HG03045 (cell line): ENCODE data around the gene AGPAT3.
A peak's percentile ranks its signal among the peaks of the same experiment; 100 is the strongest.
"Not testable (repeated sequence)": the region's sequence is repeated elsewhere in the genome, so short reads cannot be mapped to it uniquely, and the experiment has no call there.

Source experiments
- ATAC-seq: cut with Tn5 transposase; IDR thresholded peaks from one replicate; pipeline ENCODE4 v1.9.1; 2021; ENCODE audit warnings: mild to moderate bottlenecking, moderate library complexity; ENCODE audit not compliant: unreplicated experiment

AGPAT3 gene

DNA sequence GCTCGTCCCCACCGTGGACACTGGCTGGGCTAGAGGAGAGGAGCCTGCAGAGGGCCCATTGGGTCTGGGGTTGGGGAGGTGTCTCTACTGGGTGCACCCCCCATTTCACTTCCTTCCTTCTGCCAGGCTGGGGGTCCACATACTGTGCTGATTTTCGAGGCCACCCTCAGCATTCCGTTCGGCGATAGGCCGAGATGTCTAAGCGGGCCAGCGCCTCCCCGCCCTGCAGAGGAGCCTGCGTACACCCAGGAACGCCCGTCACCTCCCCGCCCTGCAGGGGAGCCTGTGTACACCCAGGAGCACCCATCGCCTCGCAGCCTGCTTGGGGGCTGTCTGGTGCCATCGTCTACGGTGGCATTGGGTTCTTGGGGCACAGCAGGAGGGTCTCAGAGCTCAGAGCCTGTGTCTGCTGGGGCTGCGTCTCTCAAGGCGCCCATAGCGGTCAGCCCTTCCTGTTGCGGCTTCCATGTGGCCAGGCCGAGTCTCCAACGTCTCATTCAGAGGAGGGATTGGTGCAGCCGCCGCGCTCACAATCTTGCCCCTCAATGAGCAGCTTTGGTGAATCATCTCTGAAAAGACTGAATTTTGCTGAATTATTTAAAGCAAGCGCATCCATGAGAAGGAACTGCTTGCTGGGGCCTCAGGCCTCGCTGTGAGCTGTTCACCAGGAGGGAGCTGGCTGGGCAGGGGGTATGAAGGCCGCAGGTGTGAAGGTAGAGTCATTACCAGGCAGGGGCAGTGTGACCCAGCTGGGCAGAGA lies 30.7 kb upstream of the AGPAT3 start:
- no peak for ATAC-seq

DNA sequence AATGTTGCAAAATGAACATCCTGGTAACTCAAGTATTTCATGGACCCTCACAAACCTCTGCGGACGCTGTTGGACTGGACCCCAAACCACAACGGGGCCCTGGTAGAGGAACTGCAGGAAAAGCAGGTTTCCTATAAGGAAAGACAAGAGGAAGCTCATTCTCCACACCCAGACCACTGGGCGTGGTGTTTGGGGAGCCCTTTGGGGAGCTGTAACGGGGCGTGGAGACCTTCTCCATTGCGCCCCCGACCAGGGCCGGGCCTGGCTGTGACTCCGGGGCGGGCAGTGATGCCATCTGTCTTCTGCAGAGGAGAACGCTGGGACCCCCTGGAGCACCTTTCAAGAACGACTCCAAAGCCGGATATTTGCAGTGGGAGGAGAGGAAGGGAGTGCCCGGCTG lies 30.0 kb upstream of the AGPAT3 start:
- no peak for ATAC-seq

DNA sequence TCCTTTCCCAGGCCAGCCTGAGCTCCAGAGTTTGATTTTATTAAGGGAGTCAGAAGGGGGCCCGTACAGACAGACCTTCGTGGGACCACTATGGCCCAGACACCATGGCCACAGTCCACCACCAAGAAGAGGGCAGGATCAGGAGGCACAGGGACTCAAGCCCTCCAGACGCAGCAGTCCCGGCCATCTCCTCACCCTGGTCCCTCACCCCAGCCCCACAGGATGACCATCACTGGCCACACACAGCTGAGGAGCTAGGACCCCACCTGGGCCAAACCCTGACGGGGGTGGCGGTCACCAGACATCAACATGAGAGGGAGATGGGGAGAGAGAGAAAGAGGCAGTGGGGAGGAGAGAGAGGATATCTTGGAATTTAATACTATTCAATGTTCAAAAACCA lies 29.2 kb upstream of the AGPAT3 start:
- ATAC-seq = no peak

DNA sequence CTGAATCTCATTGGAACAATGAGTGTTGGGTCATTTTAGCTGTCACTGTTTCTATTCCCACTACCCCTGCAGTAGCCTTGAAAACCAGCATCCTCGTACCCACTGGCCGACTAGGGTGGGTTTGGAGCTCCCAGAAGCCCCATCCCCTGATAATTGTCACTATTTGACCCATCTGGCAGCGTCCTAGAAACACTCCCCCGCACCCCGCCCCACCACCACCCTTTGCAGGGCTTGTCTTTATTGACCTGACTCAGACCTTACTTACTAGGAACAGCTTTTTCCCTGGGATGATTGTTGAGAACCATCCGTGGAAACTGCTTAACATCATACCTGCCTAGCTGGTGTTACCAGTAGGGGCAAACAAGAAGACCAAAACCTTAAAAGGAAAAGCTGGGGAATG lies 28.4 kb upstream of the AGPAT3 start:
- no peak for ATAC-seq

DNA sequence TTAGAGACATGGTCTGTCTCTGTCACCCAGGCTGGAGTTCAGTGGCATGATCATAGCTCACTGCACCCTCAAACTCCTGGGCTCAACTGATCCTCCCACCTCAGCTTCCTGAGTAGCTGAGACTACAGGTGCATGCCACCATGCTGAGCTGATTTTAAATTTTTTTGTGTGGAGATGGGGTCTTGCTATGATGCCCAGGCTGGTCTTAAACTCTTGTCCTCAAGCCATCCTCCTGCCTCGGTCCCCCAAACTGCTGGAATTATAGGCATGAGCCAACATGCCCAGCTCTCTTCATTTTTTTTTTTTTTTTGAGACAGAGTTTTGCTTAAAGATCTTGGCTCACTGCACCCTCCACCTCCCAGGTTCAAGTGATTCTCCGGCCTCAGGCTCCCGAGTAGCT lies 24.8 kb upstream of the AGPAT3 start:
- ATAC-seq = no peak

DNA sequence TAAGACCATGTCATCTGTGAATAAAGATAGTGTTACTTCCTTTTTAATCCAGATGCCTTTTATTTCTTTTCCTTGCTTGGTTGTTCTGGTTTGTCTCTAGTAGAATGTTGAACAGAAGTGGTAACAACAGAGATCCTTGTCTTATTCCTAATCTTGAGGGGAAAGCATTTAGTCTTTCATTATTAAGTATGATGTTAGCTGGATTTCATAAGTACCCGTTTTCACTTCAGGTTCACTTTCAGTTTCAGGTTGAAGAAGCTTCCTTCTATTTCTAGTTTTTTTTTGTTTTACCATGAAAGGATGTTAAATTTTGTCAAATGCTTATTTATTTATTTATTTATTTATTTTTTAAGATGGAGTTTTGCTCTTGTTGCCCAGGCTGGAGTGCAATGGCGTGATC lies 22.3 kb upstream of the AGPAT3 start:
- ATAC-seq = no peak

DNA sequence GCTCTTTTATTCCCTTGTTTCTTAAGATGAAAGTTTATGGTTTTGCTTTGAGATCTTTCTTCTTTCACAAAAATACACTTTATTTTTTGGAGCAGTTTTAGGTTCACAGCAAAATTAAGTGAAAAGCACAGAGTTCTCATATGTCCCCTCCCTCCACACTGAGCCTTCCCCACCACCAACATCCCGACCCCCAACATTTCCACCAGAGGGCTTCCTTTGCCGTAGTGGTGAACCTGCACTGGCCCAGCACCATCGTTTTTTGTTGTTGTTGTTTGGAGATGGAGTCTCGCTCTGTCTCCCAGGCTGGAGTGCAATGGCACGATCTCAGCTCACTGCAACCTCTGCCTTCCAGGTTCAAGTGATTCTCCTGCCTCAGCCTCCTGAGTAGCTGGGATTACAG lies 20.1 kb upstream of the AGPAT3 start:
- ATAC-seq = not testable (repeated sequence)

DNA sequence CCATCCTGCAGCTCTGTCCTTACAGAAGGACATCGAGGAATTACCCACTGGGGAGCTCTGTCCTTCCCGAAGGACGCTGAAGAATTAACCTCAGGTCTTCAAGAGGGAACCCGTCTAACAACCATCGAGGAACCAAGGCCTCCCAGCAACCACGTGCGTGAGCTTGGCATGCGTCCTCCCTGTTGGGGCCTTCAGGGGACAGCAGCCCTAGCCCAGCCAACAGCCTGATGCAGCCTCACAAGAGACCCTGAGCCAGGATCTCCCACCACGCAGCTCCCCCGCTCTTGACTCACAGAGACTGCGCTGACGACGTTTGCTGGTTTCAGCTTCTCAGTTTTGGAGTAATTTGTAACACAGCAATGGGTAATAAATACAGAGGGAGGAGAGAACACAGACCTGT lies 19.6 kb upstream of the AGPAT3 start:
- ATAC-seq = no peak

DNA sequence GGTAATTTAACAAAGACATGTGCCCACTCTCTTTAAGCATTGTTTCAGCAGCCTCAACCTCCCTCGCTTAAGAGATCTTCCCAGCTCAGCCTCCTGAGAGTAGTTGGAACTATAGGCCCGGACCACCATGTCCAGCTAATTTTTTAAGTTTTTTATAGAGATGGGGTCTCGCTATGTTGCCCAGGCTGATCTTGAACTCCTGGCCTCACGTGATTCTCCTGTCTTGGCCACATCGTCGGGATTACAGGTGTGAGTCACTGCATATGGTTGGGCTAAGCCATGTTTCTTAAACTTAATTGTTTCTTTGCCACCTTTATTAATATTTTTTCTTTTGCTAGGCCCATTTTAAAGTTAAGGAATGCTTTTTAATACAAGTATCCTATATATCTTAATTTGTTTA lies 18.6 kb upstream of the AGPAT3 start:
- no peak for ATAC-seq

DNA sequence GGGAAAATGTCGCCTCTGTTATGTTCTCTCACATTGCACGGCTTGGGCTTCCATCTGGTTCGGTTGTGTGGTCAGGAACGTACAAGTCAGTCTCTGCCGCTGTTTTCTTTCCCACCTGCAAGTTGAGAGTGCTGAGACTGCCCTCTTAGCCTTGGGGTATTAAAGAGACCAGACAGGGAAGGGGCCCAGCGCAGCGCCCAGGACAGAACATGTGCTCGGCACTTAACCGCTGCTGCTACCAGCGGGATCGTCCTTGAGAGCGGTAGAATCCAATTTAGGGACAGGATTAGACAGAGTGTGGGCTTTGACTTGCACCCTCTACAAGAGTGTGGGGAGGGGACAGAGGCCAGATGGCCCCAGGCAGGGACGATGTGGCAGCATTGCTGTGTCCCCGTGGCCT lies 17.7 kb upstream of the AGPAT3 start:
- no peak for ATAC-seq

DNA sequence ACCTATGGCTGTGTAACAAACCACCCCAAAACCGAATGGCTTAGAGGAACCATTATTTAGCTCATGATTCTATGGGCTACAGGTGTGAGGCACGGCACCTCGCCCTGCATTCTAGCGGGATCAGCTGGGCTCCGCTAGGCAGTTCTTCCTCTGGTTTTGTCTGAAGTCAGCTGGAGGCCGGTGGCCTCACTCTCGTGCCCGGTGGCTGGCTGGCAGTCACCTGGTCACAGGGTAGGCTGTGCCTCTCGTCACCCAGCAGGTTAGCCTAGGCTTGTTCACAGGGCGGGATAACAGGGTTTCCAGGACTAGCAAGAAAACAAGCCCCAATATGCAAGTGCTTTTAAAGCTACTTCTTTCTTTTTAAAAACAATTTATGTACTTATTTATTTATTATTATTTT lies 16.3 kb upstream of the AGPAT3 start:
- ATAC-seq = no peak

DNA sequence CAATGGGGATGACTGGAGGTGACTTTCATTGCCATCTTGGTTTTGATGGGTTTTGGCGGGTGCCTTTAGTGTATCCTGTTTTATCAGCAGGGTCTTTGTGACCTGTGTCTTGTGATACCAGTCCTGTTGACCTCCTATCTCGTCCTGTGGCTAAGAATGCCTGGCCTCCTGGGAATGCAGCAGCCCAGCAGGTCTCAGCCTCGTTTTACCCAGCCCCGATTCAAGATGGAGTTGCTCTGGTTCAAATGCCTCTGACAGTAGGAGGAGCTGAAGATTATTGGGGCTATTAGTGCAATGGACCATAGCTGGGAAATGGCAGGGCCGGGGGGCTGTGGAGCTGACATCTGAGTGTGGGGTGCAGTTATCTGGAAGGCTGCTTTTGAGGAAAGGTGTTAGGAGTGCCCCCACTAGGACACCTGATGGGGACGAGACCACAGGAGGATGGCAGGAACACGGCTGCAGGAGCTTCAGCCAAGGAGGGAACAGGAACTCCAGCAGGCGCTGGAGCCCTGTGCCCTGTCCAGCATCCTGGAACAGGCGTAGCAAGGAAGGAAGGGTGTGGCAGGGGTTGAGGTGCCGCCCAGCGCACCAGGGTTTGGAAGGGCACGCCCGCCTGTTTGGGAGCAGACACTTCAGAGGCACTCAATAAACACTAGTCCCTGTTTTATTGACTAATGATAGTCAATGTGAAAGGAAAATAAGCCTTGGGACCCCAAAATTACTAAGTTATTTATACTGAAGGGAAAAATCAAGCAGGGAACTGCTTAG lies 15.3 kb upstream of the AGPAT3 start:
- ATAC-seq = no peak

DNA sequence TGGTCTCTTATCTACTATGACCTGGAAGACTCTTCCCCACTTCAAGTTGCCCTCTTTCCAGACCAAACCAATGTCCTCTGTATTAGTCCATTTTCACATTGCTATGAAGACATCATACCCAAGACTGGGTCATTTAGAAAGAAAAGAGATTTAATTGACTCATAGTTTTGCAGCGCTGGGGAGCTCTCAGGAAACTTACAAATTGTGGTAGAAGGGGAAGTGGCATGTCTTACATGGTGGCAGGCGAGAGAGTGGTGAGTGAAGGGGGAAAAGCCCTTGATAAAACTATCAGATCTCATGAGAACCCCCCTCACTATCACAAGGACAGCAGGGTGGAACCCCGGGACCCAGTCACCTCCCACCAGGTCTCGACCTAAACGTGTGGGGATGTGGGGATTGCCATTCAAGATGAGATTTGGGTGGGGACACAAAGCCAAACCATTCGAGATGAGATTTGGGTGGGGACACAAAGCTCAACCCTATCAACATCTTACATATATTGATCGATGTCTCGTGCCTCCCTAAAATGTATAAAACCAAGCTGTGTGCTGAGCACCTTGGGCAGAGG lies 14.2 kb upstream of the AGPAT3 start:
- no peak for ATAC-seq

DNA sequence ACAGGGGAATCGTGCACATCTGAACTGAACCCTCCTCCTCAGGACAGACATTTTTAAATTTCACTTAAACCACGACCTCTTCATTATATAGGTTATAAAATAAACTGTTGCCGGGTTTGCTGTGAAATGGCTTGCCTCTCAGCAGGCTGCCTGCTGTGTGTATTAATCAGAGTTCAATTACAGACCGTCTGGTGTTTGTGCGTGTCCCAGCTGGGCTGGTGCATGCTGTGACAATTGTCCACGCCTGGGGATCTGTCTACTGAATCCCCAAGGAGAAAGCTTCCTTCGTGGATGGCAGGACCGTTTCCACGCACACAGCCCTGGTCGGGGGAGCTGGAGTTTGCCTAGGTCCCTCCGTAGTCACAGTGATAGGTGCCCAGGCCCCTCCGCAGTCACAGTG lies 13.4 kb upstream of the AGPAT3 start:
- no peak for ATAC-seq

DNA sequence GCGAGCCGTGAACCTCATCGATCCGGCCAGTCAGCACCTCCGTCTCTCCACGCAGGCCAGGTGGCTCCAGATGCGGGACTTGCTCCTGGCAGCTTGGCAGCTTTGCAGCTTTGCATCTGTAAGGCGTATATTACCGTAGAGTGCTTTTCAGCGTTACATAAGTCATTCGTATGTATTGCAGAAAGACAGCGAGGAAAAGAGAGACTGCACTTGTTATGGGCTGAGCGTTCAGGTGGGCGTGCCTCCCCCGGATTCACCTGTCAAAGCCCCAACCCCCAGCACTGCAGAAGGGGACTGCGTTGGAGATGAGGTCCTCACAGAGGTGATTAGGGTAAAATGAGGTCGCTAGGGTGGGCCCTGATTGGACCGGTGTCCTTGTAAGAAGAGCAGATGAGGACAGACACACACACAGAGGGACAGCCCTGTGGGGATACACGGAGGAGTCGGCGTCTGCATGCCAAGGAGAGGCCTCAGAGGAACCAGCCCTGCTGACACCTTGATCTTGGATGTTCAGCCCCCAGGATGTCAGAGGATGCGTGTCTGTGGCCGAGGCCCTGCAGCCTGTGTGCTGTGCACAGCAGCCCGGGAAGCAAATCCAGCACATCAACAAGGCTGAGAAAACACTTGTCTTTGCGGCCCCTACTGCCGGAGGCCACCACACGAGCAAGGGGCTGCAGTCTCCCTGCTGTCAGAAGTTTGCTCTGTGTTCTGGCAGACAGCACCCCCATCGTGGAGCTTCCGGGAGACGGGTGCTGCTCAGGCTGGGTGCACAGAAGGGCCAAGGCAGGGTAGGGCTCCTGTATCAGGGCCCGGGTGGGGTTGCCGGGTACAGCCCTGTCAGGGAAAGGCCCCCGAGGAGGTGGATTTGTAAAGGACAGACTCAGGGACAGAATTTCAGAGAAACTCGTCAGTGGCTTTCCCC lies 10.9 kb upstream of the AGPAT3 start:
- ATAC-seq = peak; percentile 25

DNA sequence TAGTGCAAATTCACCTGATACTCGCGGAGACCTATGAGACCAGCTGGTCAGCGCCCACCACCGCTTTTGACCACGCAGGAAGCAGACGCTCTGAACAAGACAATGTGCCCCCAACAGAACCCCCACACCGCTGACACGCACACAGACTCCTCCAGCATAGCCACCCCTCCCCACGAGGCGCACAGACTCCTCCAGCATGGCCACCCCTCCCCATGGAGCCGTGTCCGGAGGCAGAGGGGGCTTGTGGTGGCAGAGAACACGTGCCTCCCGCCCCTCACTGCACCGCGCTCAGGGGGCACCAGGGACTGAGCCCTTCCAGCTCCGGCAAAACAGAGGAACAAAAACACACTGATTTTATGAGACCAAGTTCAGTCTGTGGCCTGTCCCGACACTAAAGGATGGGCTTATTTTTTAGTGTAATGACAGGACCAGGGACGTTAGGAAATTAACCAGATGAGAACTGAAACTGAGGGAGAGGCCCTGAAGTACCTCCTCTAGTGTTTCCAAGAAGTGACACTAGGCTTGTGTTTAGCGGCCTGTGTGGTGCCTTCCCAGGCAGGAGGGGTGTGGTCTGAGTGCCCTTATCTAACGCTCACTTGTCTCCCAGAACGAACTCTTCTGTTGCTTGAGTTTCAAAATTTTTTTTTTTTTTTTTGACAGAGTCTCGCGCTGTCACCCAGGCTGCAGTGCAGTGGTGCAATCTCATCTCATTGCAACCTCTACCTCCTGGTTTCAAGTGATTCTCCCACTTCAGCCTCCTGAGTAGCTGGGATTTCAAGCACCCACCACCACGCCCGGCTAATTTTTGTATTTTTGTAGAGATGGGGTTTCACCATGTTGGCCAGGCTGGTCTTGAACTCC lies 10.0 kb upstream of the AGPAT3 start:
- peak; percentile 69 for ATAC-seq

DNA sequence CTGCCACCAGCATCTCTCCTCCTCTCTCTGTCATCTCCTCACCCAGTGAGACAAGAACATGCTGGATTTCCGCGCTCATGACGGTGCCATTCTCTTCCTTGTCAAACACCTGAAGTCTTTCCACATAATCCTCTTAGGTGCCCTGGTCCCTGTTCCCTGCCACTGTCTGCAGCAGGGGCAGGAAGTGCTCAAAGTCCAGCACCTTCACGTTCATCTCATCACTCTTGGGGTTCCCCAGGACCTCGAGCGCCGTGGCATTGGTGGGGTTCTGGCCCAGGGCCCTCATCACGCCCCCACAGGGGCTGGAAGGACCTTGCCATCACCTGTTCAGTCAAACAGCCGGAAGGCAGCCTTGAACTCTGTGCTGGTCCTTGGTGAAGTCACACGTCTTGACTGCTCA lies 9.1 kb upstream of the AGPAT3 start:
- ATAC-seq = no peak

DNA sequence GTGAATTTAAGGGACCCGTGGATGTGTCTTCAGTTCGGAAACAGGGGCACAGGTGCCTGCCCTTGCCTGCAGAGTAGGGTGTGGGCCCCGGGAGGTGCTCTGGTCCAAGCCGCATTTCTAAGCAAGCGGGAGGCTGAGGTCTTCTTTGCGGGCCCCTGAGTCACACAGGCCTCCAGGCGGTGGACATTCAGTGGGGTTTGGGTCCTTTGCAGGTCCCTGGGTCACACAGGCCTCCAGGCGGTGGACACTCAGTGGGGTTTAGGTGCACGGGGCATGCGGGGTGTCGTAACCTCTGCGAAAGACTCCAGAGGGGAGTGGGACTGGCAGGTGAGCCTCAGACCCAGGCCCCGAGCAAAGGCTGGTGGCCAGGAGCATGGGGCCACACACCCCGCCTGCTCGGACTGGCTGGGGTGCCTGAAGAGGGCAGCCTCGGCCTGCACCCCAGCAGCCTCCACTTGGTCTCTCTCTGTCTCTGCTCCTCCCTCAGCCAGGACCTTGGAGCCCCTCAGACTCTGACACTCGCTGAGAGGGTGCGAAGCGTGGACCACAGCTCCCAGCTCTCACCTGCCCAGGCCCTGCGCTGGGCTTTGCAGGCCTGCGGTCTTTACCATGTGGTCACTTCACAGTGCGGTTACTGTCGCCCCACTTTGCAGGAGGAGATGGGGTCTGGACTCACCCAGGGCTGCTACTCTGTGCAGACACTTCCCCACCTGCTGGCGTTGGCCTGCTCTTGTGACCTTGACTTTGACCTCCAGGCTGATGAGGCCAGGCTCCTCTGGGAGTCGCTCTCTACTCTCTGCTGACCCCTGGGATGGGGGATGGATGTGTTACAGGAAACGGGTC lies 6.0 kb upstream of the AGPAT3 start:
- no peak for ATAC-seq

DNA sequence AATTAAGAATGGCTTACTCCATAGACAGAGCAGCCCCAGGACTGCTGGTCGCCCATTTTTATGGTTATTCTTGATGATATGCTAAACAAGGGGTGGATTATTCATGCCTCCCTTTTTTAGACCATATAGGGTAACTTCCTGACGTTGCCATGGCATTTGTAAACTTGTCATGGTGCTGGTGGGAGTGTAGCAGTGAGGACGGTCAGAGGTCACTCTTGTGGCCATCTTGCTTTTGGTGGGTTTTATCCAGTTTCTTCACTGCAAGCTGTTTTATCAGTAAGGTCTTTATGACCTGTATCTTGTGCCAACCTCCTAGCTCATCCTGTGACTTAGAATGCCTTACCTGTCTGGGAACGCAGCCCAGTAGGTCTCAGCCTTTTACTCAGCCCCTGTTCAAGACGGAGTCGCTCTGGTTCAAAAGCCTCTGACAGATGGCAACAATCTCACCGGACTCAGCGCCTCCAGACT lies 5.2 kb upstream of the AGPAT3 start:
- no peak for ATAC-seq
